ENCODE results near the gene GRB10. TPM values are rescaled to one million over a fixed set of nuclear protein-coding genes. Genes with fewer than 3 reads are reported as not detected.
"Not testable (repeated sequence)": the region's sequence is repeated elsewhere in the genome, so short reads cannot be mapped to it uniquely, and the experiment has no call there.

GRB10 gene
- total RNA-seq, 1 donor from 2014 or later = 54.9 TPM

- no peak for DNase-seq (ENCODE audit: low spot score)
Measured at GRCh38 chr7:50594136-50594535, 188.6 kb downstream of the GRB10 start.

GRCh38 chr7:50592940-50593339 is 189.8 kb downstream of the GRB10 start:
- DNase-seq (ENCODE audit: low spot score) = no peak
- ATAC-seq = no peak

More at GRCh38 chr7:50594136-50594535, 188.6 kb downstream of the GRB10 start:
- no peak for ATAC-seq

GRCh38 chr7:50591480-50592438 is 190.9 kb downstream of the GRB10 start:
- no peak for ATAC-seq
- no peak for DNase-seq (ENCODE audit: low spot score)

- ATAC-seq = no peak
Measured at GRCh38 chr7:50591098-50591479, 191.6 kb downstream of the GRB10 start.

GRCh38 chr7:50590535-50590934 is 192.2 kb downstream of the GRB10 start:
- DNase-seq (ENCODE audit: low spot score) (no peak), ATAC-seq (no peak)

More at GRCh38 chr7:50591098-50591479, 191.6 kb downstream of the GRB10 start:
- no peak for DNase-seq (ENCODE audit: low spot score)

GRCh38 chr7:50589364-50589763 is 193.3 kb downstream of the GRB10 start:
- ATAC-seq = no peak
- DNase-seq (ENCODE audit: low spot score) = no peak

GRCh38 chr7:50588937-50589336 is 193.8 kb downstream of the GRB10 start:
- ATAC-seq (peak; percentile 67), DNase-seq (ENCODE audit: low spot score) (no peak)

GRCh38 chr7:50587737-50588136 is 195.0 kb downstream of the GRB10 start:
- DNase-seq (ENCODE audit: low spot score) (no peak), ATAC-seq (no peak)

GRCh38 chr7:50584793-50585408 is 197.8 kb downstream of the GRB10 start:
- DNase-seq (ENCODE audit: low spot score) (no peak), ATAC-seq (no peak)

GRCh38 chr7:50584386-50584785 is 198.3 kb downstream of the GRB10 start:
- no peak for ATAC-seq
- DNase-seq (ENCODE audit: low spot score) = no peak

- not testable (repeated sequence) for ATAC-seq; DNase-seq (ENCODE audit: low spot score)
Measured at GRCh38 chr7:50583295-50583694, 199.4 kb downstream of the GRB10 start.

- DNase-seq (ENCODE audit: low spot score); ATAC-seq: not testable (repeated sequence)
Measured at GRCh38 chr7:50582271-50582670, 200.4 kb downstream of the GRB10 start.

- not testable (repeated sequence) for ATAC-seq; DNase-seq (ENCODE audit: low spot score)
Measured at GRCh38 chr7:50580666-50581065, 202.0 kb downstream of the GRB10 start.

- peak; percentile 41 for ATAC-seq
- DNase-seq (ENCODE audit: low spot score) = no peak
Measured at GRCh38 chr7:50580057-50580456, 202.6 kb downstream of the GRB10 start.

- not testable (repeated sequence) for ATAC-seq; DNase-seq (ENCODE audit: low spot score)
Measured at GRCh38 chr7:50578105-50578504, 204.6 kb downstream of the GRB10 start.

- no peak for DNase-seq (ENCODE audit: low spot score)
- no peak for ATAC-seq
Measured at GRCh38 chr7:50577569-50577968, 205.1 kb downstream of the GRB10 start.

GRCh38 chr7:50576388-50576787 is 206.3 kb downstream of the GRB10 start:
- not testable (repeated sequence) for DNase-seq (ENCODE audit: low spot score); ATAC-seq

GRCh38 chr7:50567715-50568261 is 214.9 kb downstream of the GRB10 start:
- no peak for DNase-seq (ENCODE audit: low spot score)
- ATAC-seq = no peak

- DNase-seq (ENCODE audit: low spot score) = no peak
- no peak for ATAC-seq
Measured at GRCh38 chr7:50565977-50566376, 216.7 kb downstream of the GRB10 start.

GRCh38 chr7:50565559-50565916 is 217.2 kb downstream of the GRB10 start:
- peak; percentile 30 for ATAC-seq
- no peak for DNase-seq (ENCODE audit: low spot score)
